ENCODE measurements around the gene UST. TPM values are rescaled to one million over a fixed set of nuclear protein-coding genes. Genes with fewer than 3 reads are reported as not detected.
"Not testable (repeated sequence)": the region's sequence is repeated elsewhere in the genome, so short reads cannot be mapped to it uniquely, and the experiment has no call there.

UST gene
- total RNA-seq, 1 donor from 2014 or later = 2.1 TPM

DNA sequence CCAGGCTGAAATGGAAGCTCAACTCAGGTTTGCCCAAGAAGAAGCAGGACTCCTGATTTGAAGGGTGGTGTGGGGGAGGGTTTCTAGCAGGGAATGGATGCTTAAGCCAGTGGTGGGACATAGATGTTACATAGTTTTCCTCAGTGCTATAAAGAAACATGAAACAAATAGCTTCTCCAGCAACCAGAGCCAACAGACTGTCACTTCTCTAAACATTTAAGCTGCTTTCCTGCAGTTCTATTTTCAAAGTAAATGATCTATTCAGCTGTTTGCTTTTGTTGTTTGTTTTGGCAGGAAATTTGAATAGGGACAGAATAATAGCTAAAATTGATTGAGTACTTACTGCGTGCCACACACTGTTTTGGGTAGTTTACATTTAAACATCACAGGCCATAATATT is 169.0 kb downstream of the UST start:
- DNase-seq (ENCODE audit: low spot score) = no peak
- intact Hi-C loops (cut with DNase I) = no loop called here

DNA sequence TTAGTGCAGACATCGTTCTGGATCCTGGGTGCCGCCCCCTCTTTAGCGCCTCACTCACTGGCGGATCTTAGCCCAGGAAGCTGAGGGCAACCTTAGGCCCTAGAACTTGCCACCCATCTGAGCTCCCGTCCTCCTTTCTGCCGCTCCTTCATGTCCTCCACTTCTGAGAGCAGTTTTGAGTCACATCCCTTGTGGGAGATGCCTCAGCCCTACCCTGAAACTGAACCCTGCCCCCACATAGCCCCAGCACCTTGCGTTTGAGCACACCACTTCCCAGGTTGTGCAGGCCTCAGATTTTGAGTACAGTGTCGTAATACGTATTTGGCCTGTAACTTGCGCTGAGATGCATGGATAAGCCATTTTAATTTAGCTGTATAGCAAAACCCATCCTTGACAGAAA is 169.7 kb downstream of the UST start:
- DNase-seq (ENCODE audit: low spot score); intact Hi-C loops (cut with DNase I): not testable (repeated sequence)

DNA sequence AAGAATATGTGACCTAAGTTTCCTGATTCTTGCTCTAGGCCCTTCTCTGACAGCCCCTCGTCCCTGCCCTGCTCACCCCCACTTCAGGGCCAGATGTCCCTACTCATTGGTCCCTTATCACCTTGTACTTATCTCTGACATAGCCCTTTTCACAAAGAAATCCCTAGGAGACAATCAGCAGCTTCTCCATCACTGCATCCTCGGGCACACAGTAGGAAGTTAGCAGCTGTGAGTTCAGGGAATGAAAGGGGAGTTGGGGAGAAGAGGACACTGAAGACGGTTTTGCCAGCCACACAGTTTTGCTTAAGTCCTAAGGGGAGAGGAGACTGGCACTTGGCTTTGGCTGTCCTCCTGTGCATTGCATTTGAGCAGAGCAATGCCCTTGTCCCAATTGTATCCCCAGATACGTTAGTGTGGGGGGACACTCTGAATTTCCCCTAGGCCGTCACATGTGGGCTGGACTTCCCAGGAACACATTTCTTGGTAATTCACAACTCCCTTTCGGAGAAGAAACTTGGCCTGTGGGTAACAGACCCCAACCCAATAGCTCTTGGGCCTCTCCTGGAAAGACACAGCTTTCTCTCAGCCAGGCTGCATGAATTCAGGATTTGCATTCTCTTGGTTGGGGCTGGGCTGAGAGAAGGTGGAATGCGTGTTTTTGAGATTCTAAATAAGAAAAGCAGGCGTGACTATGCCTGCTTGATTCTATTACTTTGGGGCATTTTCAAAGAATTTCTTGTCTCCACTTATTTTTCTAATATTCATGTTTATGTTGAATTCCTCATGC is 177.6 kb downstream of the UST start:
- intact Hi-C loops (cut with DNase I) = no loop called here
- no peak for DNase-seq (ENCODE audit: low spot score)

DNA sequence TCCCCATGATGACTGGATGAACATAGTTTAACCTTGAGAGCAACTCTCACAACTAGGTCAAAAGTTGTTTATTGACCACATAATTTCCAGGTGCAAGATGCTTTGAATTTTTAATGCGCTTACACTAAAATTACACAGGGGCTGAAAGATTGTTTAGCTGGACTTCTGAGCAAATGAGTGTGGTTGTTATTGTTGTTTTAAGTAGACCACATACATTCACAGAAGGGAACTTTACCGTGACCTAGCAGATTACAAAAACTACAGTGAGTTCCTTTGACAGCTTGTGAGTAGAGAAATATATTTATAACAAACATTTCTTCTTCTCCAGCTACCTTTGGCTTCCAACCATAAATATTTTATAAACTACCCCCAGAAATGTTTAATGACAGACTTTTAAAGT is 178.9 kb downstream of the UST start:
- intact Hi-C loops (cut with DNase I) = no loop called here
- no peak for DNase-seq (ENCODE audit: low spot score)

DNA sequence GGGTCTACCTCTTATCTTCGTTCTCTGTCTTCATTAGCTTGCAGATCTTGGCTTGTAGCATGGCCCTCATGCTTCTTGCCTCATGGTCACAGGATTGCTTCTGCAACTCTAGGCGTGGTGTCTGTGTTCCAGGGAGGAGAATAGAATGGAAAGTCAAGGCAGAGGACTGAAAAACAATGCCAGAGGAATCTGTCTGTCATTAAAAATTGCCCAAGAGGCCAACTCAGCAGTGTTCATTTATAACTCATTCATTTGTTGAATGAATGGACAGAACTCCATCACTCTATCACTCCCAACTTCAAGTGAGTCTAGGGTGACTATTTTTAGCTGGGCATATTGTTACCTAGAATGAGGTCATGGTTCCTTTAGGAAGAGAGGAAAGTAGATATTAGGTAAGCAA is 179.6 kb downstream of the UST start:
- intact Hi-C loops (cut with DNase I) = no loop called here
- DNase-seq (ENCODE audit: low spot score) = no peak

DNA sequence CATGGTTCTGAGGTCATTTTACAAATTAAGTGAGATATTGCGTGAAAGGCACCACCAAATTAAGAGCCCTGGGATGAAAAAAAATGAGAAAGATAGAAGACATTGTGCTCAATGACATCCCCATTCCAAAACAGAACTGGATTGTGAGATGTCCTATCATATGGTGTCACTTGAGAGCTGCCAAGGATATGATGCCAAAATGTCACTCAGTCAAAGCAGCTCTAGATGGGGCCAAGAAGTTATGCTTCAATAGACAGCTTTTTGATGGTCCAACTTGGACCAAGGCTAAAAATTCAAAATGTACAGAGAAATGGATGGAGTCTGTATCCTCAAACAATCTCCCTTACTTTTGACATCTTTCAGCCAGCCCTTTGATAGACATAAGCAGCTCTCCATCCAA is 180.8 kb downstream of the UST start:
- DNase-seq (ENCODE audit: low spot score) = no peak
- intact Hi-C loops (cut with DNase I) = no loop called here

DNA sequence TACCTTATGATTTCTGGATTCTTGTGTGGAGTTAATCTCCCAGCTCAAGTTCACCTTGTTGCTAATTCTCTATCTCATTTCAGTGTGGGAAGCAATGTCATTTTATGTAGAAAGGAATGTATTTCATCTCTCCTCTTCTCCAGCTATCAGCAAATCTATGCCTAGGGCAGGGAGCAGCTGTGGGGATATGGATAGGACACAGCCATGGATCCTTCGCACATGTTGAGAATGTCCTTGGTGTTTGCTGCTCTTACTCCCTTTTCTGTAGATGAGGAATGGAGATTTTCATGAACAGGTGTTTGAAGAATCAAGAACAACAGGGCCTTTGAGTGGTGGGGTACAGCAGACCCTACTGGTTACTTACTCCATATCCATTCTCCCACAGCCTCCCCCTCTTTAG is 182.0 kb downstream of the UST start:
- no peak for DNase-seq (ENCODE audit: low spot score)
- intact Hi-C loops (cut with DNase I) = no loop called here

DNA sequence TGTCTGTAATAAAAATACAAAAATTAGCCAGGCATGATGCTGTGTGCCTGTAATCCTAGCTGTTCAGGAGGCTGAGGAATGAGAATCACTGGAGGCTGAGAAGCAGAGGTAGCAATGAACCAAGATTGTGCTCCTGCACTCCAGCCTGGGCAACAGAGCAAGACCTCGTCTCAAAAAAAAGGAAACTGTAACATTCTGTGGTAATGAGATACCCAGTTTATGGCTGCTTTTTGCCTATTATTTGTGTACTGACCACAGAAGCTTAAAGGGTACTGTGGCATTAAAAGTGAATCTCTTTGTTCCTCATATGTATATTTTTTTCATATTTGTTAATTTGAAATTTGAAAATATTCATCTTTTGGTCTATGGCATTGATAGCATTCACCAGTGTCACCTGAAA is 185.4 kb downstream of the UST start:
- intact Hi-C loops (cut with DNase I) = no loop called here
- no peak for DNase-seq (ENCODE audit: low spot score)

DNA sequence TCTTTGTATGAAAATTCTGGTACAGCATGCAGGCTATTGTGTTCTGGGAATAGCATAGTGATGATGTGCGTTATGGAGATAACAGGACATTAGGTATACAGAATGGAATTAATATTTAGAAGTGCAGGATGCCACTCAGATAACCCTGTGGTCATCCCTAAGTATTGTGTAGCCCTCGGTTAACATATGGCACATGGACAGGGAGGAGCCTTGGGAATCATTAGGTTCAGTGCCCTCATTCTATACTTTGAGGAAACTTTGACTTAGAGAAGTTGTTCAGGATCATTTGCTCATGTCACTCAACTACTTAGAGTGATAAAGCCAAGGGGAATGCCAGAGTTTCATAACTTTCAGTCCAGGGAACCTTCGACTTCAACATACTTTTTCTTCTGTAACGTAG is 185.9 kb downstream of the UST start:
- no peak for DNase-seq (ENCODE audit: low spot score)
- intact Hi-C loops (cut with DNase I) = no loop called here

DNA sequence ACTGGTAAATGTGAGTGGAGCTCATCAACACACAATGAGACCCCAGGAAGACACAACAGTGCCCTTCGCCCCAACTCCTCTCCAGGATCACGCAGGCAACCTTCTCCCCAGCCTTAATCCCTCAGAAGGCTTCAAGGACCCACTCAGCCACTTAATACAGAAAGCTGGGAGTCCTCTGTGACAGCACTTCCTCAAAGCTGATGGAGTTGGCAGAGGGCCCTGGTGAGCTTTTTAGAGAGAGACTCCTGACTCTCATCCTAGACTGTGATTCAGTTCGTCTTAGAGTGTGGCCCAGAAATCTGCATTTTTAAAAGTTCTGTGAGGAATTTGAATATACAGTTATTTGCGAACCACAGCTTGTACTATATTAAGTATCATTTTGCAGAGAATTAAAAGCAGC is 187.7 kb downstream of the UST start:
- DNase-seq (ENCODE audit: low spot score) = no peak
- intact Hi-C loops (cut with DNase I) = no loop called here

DNA sequence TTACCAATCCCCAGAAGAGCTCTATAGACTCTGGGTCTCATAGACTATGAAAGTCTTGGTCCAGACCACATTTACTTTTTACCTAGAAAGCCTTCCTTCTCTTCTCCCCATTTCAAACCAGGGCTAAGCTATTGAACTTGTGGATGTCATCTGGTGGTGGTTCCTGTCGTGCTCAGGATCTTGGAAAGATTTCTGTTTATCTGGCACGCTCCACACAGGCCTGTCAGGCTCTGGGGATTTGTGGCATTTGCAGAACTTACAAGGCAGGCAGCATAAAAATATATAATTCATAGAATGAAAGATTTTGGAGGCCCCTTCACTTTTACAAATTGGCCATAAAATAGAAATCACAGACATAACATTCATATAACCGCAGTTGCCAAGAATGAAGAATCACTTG is 188.1 kb downstream of the UST start:
- intact Hi-C loops (cut with DNase I) = no loop called here
- DNase-seq (ENCODE audit: low spot score) = no peak

DNA sequence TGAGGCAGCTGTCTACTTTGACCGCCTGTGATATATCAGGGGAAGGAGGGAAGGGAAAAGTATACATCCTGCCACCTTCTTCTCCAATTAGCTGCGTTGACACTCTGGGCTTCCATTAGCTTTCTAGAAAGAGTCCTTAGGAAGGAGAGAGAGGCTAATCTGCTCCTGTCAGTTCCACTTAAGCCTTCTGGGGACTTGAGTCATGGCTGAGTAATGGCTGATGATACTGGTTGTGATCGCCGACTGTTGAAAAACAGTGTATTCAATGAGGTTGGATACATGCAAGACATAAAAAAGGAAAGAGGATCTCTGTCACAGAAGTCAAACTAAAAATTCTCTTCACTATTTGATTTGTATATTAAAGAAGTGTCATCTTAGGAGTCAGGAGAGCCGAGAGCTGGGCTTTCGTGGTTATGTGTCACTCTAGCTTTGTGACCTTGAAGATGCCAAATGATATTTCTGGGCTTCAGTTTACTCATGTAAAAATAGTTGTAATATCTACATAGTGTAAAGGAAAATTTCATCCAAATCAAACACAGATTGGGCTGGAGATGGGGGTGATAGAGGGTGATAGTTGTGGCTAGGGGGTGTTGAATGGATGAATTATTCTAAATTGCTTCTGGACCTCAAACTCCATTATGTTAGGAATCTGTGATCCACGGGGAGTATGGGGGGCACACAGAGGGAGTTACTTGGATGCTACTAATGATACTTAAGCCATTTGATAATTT is 189.0 kb downstream of the UST start:
- DNase-seq (ENCODE audit: low spot score) = no peak
- intact Hi-C loops (cut with DNase I) = no loop called here

DNA sequence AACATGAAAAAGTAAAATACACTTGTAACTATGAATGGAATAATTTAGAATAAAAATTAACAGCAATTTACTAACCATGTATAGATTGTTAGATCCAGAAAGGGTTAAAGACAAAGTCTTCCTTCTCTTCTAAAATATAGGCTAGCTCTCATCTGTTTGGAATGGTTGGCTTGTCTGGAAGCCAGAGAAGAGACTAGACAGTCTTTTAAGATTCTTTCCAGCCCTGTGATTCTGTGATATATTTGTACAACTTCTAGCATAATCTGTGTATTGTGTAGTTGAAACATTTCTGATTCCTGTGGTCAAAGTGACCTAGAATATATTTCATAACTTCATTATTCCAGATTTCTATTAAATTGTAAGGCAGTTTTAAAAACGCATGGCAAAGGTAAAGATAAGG is 196.6 kb downstream of the UST start:
- DNase-seq (ENCODE audit: low spot score) = no peak
- intact Hi-C loops (cut with DNase I) = no loop called here

DNA sequence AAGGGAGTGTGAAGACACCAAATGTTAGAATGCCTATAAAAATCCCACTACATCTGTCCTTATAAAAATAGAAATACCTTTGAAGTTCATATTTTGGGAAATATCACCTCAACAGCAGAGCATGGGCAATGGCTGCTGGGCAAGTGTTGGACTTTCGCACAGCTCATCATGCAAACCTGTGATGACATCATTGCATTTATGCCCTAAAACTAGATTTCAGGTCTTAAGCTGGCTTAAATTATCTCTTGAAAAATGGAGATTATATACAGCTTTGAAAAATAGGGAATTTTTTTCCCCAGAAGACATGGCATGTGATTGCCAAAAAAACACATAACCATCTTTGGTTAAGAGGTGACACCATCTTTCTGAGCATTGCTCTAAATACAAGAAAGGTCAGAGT is 197.8 kb downstream of the UST start:
- intact Hi-C loops (cut with DNase I) = loop anchor here (5.0 kb wide), 2 partner anchors 367 to 387 kb away; no protein-coding TSS in a partner anchor
- no peak for DNase-seq (ENCODE audit: low spot score)

DNA sequence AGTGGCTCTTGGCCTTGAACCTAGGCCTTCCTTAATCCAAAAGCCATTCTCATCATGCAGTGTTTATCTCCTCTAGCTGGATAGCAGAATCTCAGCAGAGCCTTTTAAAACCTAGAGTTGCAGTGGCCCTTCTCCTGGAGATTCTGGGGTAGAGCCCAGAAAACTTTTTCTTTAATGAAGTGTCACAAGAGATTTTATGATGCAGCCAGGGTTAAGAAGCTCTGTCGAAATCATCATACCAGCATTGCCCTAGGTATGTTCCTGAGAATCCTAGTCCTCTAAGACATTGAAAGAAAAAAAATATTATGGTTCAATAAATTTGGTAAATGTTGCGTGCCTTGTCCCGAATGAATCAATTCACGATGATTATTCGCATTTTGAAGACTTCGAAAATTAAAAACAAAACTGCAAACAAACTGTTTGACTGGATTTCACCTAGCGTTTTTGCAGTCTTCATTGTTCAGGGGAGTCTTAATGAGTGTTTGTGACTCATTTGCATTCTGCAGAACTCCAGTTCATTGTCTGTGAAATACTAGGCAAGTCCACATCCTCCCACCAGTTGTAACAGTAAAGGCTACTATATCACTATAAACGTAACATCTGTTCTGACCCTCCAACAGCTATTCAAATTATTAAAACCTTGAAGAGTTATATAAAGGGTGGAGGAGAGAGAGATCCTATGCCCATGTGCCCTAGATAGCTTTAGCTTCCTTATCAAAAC is 198.6 kb downstream of the UST start:
- intact Hi-C loops (cut with DNase I) = loop anchor here (5.0 kb wide), 2 partner anchors 368 to 388 kb away; no protein-coding TSS in a partner anchor
- no peak for DNase-seq (ENCODE audit: low spot score)

DNA sequence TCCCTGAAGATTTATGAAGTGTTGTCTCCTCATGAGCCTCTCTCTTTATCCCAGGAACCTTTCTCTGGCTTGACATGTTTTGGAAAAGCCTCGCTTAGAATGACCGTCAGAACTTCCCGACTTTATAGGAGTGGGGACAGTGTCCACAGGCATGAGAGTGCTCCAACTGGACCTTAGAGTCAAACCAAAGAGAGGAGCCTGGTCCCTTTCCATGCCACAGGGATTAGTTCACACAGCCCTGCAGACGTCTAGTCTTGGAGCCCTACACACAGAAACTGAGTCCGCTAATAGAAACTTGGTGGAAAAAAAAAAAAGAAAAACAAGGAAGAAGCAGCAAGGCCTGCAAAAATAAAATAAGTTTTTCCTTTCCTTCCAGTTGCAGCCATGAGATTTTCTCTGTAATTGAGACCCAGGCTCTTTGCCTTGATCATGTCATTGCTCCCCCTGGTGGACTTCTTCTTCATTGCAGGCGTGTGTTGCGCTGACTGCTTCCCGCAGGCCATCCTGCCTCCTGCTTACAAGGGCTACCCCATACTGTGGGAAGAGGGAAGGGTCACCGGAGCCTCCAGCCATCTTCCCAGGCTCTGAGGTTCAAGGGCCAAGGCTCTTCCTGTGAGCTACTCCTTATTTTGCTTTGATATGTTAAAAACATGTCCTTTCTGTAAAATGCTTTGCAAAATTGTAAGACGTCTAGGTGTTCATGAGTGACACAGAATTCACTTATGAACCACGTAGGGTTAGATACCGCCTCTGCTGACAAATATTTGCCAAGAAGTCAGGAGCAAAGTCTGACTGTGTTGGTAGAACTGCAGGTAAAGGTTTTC is 201.0 kb downstream of the UST start:
- intact Hi-C loops (cut with DNase I) = loop anchor here (2.0 to 5.0 kb wide), 3 partner anchors 201 to 391 kb away; partner anchors contain the start of gene UST
- no peak for DNase-seq (ENCODE audit: low spot score)

DNA sequence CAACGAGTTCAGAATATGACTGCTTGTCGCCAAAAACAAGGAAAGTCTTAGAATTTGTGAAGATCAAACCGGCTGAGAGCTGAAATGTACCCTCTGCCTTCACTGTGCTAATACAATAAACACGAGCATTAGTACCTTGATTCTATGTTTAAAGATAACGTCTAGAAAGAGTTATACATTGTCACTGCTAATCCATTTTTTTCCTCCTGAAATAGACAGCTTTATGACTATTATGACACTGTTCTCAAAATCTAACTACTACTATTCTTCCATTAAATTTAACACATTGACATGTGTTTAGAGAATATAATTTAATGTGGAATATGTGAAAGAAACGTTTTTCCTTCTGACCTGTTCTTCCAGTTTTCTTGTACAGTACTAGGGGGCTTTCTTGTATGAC is 204.8 kb downstream of the UST start:
- DNase-seq (ENCODE audit: low spot score) = no peak
- intact Hi-C loops (cut with DNase I) = no loop called here

DNA sequence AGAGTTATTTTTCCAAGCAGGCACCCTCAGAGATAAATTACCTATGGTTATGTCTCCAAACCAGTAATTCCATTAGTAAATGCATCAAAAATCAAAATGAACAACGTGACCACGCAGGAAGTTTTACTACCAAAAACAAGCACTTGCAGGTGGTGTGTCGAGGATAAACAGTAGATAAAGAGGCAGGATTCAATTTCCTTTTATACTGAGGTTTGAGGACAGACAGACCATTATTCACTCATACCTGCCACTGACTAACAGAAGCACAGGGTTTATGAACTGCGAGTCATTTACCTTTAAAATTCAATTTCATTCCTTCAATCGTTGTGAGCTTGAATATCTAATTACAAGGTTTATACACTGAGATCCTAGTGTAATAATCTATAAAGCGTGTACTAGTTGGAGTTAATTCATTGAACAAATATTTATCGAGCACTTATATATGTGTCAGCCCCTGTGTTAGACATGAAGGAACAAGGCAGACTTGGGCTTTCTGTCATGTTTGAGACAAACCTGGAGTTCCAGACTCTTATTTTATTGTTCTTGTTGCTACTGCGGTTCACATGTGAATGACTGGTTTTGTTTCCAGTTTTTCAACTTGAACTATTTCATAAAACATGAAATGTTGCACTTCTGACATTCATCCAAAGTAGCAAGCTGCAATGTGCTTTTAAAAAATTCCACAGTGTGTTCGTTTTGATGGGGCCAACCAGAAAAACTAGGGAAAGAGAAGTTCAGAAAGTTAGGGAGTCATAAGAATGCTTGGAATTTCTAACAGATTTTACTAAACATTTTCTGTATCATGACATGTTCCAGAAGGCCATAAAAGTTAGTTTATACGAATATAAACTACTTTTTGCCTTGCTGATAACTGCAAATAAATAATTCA is 205.6 kb downstream of the UST start:
- intact Hi-C loops (cut with DNase I) = no loop called here
- DNase-seq (ENCODE audit: low spot score) = no peak

DNA sequence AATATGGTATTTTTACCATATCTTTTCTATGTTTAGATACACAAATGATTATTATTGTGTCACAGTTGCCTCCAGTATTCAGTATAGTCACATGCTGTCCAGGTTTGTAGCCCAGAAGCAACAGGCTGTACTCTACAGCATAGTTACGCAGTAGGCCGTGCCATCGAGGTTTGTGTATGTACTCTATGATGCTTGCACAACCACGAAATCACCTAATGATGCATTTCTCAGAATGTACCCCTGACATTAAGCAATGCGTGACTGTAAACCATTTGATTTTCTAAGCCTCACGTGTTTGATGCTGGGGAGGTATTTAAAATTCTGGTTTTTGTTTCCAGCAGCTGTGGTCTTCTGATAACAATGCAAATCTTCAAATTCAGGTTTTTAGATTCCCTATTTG is 207.6 kb downstream of the UST start:
- intact Hi-C loops (cut with DNase I) = no loop called here
- DNase-seq (ENCODE audit: low spot score) = no peak

Measured in cardiac septum (tissue), 1 donor.